DMS 273 (cell line): ENCODE results near the gene ENO2.

Experiments
- DNase-seq: peaks from one replicate; lab custom pipeline; 2025; ENCODE audit not compliant: unreplicated experiment; lab: John Stamatoyannopoulos, UW

Gene ENO2

GRCh38 chr12:6946920-6947374 lies 32.6 kb downstream of the ENO2 start:
- no peak for DNase-seq

GRCh38 chr12:6947615-6948014 lies 33.2 kb downstream of the ENO2 start:
- DNase-seq, result no peak

GRCh38 chr12:6948873-6949594 lies 34.7 kb downstream of the ENO2 start:
- DNase-seq, result no peak

- DNase-seq, result no peak
Measured at GRCh38 chr12:6950401-6950801, 36.0 kb downstream of the ENO2 start.

GRCh38 chr12:6950811-6951540 lies 36.6 kb downstream of the ENO2 start, which contains the start of gene PTPN6:
Gene PTPN6 (plus strand): TSS chr12:6951356. CDS start chr12:6951513, 157 bp downstream.
- DNase-seq, result no peak

- DNase-seq, result no peak
Measured at GRCh38 chr12:6951551-6952120, 37.3 kb downstream of the ENO2 start.

GRCh38 chr12:6952121-6952862 lies 37.9 kb downstream of the ENO2 start:
- no peak for DNase-seq

GRCh38 chr12:6952863-6953441 lies 38.6 kb downstream of the ENO2 start:
- DNase-seq, result no peak

- no peak for DNase-seq
Measured at GRCh38 chr12:6953442-6954315, 39.3 kb downstream of the ENO2 start.

GRCh38 chr12:6954316-6955107 lies 40.1 kb downstream of the ENO2 start:
- DNase-seq, result no peak

GRCh38 chr12:6955108-6956020 lies 41.0 kb downstream of the ENO2 start:
- DNase-seq, result no peak

GRCh38 chr12:6956021-6956727 lies 41.8 kb downstream of the ENO2 start:
- no peak for DNase-seq

GRCh38 chr12:6957151-6957701 lies 42.8 kb downstream of the ENO2 start:
- no peak for DNase-seq

- DNase-seq, result no peak
Measured at GRCh38 chr12:6957741-6958608, 43.6 kb downstream of the ENO2 start.

GRCh38 chr12:6958609-6959057 lies 44.3 kb downstream of the ENO2 start:
- no peak for DNase-seq
